ENCODE data around the gene SDF4. TPM values are rescaled to one million over a fixed set of nuclear protein-coding genes. Genes with fewer than 3 reads are reported as not detected.

The SDF4 gene
- total RNA-seq, 1 donor from 2014 or later: 175 TPM

- peaks cover 5% of the 10 kb centered on the region for H3K4me1 Mint-ChIP-seq (ENCODE audit: low read depth, unreplicated experiment)
- no peaks in the 10 kb centered on the region for H3K27me3 ChIP-seq (ENCODE audit: insufficient read depth, low read length)
- H3K4me3 ChIP-seq (ENCODE audit: insufficient read depth, low read depth, low read length): no peak overlapping the region
- no peak overlapping the region for H3K4me2 ChIP-seq (ENCODE audit: low read length)
- H3K9ac ChIP-seq (ENCODE audit: low read length): no peak overlapping the region
- peaks cover 18% of the 10 kb centered on the region for H3K79me2 ChIP-seq (ENCODE audit: insufficient read depth, low read length)
- no peaks in the 10 kb centered on the region for H3K9me3 ChIP-seq (ENCODE audit: insufficient read depth, low read depth, low read length)
- H3K4me3 Mint-ChIP-seq (ENCODE audit: unreplicated experiment): no peak overlapping the region
- H3K27me3 Mint-ChIP-seq (ENCODE audit: low read depth, unreplicated experiment): no peaks in the 10 kb centered on the region
- peaks cover 5% of the 10 kb centered on the region for H3K36me3 ChIP-seq (ENCODE audit: insufficient read depth, low read length)
- H4K20me1 ChIP-seq (ENCODE audit: insufficient read depth, low read length): peaks cover 52% of the 10 kb centered on the region
- H3K9me3 Mint-ChIP-seq (ENCODE audit: unreplicated experiment): no peaks in the 10 kb centered on the region
- DNase-seq (ENCODE audit: low read depth) (peak; percentile 29), FAIRE-seq (no peak)
- TF ChIP-seq EZH2 (IDR thresholded peaks at IDR 0.05; ENCODE audit: insufficient read depth, low read length): no peak
- TF ChIP-seq CTCF (IDR thresholded peaks at IDR 0.05; ENCODE audit: insufficient read depth, low read depth, low read length): no peak
- no peak overlapping the region for H3K27ac ChIP-seq (ENCODE audit: low read depth, low read length)
- peaks cover 16% of the 10 kb centered on the region for H3K36me3 Mint-ChIP-seq (ENCODE audit: low read depth, unreplicated experiment)
- no peak overlapping the region for H3K27ac Mint-ChIP-seq (ENCODE audit: unreplicated experiment)
- H2AFZ ChIP-seq (ENCODE audit: low read depth, low read length): no peak overlapping the region
- no peaks in the 10 kb centered on the region for H3K4me1 ChIP-seq (ENCODE audit: insufficient read depth, low read length)
Measured at GRCh38 chr1:1254667-1254998, 22.8 kb upstream of the SDF4 start.

- Mint-ChIP-seq H3K27me3 (ENCODE audit: low read depth, unreplicated experiment) (no peaks in the 10 kb centered on the region), H3K4me3 (ENCODE audit: unreplicated experiment) (no peak overlapping the region), H3K4me1 (ENCODE audit: low read depth, unreplicated experiment) (peaks cover 5% of the 10 kb centered on the region), H3K27ac (ENCODE audit: unreplicated experiment) (no peak overlapping the region), H3K9me3 (ENCODE audit: unreplicated experiment) (no peaks in the 10 kb centered on the region), H3K36me3 (ENCODE audit: low read depth, unreplicated experiment) (peaks cover 14% of the 10 kb centered on the region)
- Histone ChIP-seq H3K79me2 (ENCODE audit: insufficient read depth, low read length) (peaks cover 15% of the 10 kb centered on the region), H3K9ac (ENCODE audit: low read length) (no peak overlapping the region), H3K9me3 (ENCODE audit: insufficient read depth, low read depth, low read length) (no peaks in the 10 kb centered on the region), H3K27me3 (ENCODE audit: insufficient read depth, low read length) (no peaks in the 10 kb centered on the region), H3K4me2 (ENCODE audit: low read length) (no peak overlapping the region), H3K4me1 (ENCODE audit: insufficient read depth, low read length) (no peaks in the 10 kb centered on the region), H4K20me1 (ENCODE audit: insufficient read depth, low read length) (peaks cover 47% of the 10 kb centered on the region), H3K36me3 (ENCODE audit: insufficient read depth, low read length) (peaks cover 5% of the 10 kb centered on the region), H2AFZ (ENCODE audit: low read depth, low read length) (no peak overlapping the region), H3K4me3 (ENCODE audit: insufficient read depth, low read depth, low read length) (no peak overlapping the region), H3K27ac (ENCODE audit: low read depth, low read length) (no peak overlapping the region)
- TF ChIP-seq CTCF (IDR thresholded peaks at IDR 0.05; ENCODE audit: insufficient read depth, low read depth, low read length) (no peak), EZH2 (IDR thresholded peaks at IDR 0.05; ENCODE audit: insufficient read depth, low read length) (no peak)
- FAIRE-seq: no peak
- no peak for DNase-seq (ENCODE audit: low read depth)
Measured at GRCh38 chr1:1253972-1254666, 22.3 kb upstream of the SDF4 start.

GRCh38 chr1:1253314-1253713, 21.5 kb upstream of the SDF4 start:
- Mint-ChIP-seq H3K36me3 (ENCODE audit: low read depth, unreplicated experiment) (peaks cover 14% of the 10 kb centered on the region), H3K27ac (ENCODE audit: unreplicated experiment) (no peak overlapping the region), H3K27me3 (ENCODE audit: low read depth, unreplicated experiment) (no peaks in the 10 kb centered on the region), H3K9me3 (ENCODE audit: unreplicated experiment) (no peaks in the 10 kb centered on the region), H3K4me1 (ENCODE audit: low read depth, unreplicated experiment) (peaks cover 5% of the 10 kb centered on the region), H3K4me3 (ENCODE audit: unreplicated experiment) (no peak overlapping the region)
- H3K27me3 ChIP-seq (ENCODE audit: insufficient read depth, low read length): no peaks in the 10 kb centered on the region
- TF ChIP-seq CTCF (IDR thresholded peaks at IDR 0.05; ENCODE audit: insufficient read depth, low read depth, low read length): no peak
- TF ChIP-seq EZH2 (IDR thresholded peaks at IDR 0.05; ENCODE audit: insufficient read depth, low read length): no peak
- no peaks in the 10 kb centered on the region for H3K4me1 ChIP-seq (ENCODE audit: insufficient read depth, low read length)
- H3K4me3 ChIP-seq (ENCODE audit: insufficient read depth, low read depth, low read length): no peak overlapping the region
- DNase-seq (ENCODE audit: low read depth) (no peak), FAIRE-seq (no peak)
- H3K9ac ChIP-seq (ENCODE audit: low read length): no peak overlapping the region
- H4K20me1 ChIP-seq (ENCODE audit: insufficient read depth, low read length): peaks cover 39% of the 10 kb centered on the region
- no peak overlapping the region for H3K27ac ChIP-seq (ENCODE audit: low read depth, low read length)
- peaks cover 5% of the 10 kb centered on the region for H3K36me3 ChIP-seq (ENCODE audit: insufficient read depth, low read length)
- no peak overlapping the region for H3K4me2 ChIP-seq (ENCODE audit: low read length)
- H2AFZ ChIP-seq (ENCODE audit: low read depth, low read length): no peak overlapping the region
- H3K79me2 ChIP-seq (ENCODE audit: insufficient read depth, low read length): peaks cover 7% of the 10 kb centered on the region
- no peaks in the 10 kb centered on the region for H3K9me3 ChIP-seq (ENCODE audit: insufficient read depth, low read depth, low read length)

Data from astrocyte (in vitro differentiated cells and primary cell).